ENCODE results near the gene BRINP1. TPM values are rescaled to one million over a fixed set of nuclear protein-coding genes. Genes with fewer than 3 reads are reported as not detected.

Gene BRINP1
- total and polyA plus RNA-seq, 2 donors (not counting 3 experiments of a cell fraction or from before 2014, with no cell fraction given) = 0.04 TPM; not detected in 1

- ChIA-PET POLR2A (no interaction called here), CTCF (no interaction called here)
- Histone ChIP-seq H3K9me1 (replicated peaks; ENCODE audit: control insufficient read depth, extremely low read depth, insufficient read depth, low read length) (no peaks in the 10 kb centered on the region), H3K9ac (replicated peaks; ENCODE audit: extremely low read depth, insufficient read depth, low read length) (no peak overlapping the region), H3K9me3 (replicated peaks; ENCODE audit: control insufficient read depth, insufficient read depth, low read length) (no peaks in the 10 kb centered on the region), H3K79me2 (ENCODE audit: control insufficient read depth, insufficient read depth, low read length) (no peaks in the 10 kb centered on the region), H4K20me1 (replicated peaks; ENCODE audit: control insufficient read depth, extremely low read depth, insufficient read depth, low read length) (no peaks in the 10 kb centered on the region), H3K4me2 (ENCODE audit: insufficient read depth, low read length) (no peak overlapping the region), H3K36me3 (ENCODE audit: control insufficient read depth in 2 of 2, extremely low read depth in 1 of 2, insufficient read depth in 2 of 2, low read length in 2 of 2) (no peaks in the 10 kb centered on the region), H3K4me1 (ENCODE audit: control insufficient read depth, extremely low read depth, insufficient read depth, low read length) (no peaks in the 10 kb centered on the region), H3K27ac (ENCODE audit: insufficient read depth, low read depth, low read length) (no peak overlapping the region), H3K27me3 (ENCODE audit: control insufficient read depth in 2 of 2, insufficient read depth in 2 of 2, low read length in 2 of 2) (peaks cover 0 to 16% of the 10 kb centered on the region in 2 experiments), H3K4me3 (replicated peaks in 1 of 3; ENCODE audit: insufficient read depth in 1 of 3, low read depth in 1 of 3, low read length in 3 of 3) (no peak overlapping the region), H2AFZ (ENCODE audit: low read depth, low read length) (no peak overlapping the region)
- intact Hi-C loops (cut with micrococcal nuclease) = loop anchor here (10.0 kb wide), 1 partner anchor 594 kb away; no protein-coding TSS in a partner anchor
- dilution Hi-C loops (cut with MboI; ENCODE audit: extremely low pct_ligation_motif_present, low sequenced_read_pairs) = no loop called here
- DNase-seq (ENCODE audit: low read depth, low spot score) (no peak), FAIRE-seq (no peak)
- BruUV-seq (replicated peaks) = no TSS peak
- TF ChIP-seq, protein P1, sequence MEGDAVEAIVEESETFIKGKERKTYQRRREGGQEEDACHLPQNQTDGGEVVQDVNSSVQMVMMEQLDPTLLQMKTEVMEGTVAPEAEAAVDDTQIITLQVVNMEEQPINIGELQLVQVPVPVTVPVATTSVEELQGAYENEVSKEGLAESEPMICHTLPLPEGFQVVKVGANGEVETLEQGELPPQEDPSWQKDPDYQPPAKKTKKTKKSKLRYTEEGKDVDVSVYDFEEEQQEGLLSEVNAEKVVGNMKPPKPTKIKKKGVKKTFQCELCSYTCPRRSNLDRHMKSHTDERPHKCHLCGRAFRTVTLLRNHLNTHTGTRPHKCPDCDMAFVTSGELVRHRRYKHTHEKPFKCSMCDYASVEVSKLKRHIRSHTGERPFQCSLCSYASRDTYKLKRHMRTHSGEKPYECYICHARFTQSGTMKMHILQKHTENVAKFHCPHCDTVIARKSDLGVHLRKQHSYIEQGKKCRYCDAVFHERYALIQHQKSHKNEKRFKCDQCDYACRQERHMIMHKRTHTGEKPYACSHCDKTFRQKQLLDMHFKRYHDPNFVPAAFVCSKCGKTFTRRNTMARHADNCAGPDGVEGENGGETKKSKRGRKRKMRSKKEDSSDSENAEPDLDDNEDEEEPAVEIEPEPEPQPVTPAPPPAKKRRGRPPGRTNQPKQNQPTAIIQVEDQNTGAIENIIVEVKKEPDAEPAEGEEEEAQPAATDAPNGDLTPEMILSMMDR (IDR thresholded peaks at IDR 0.05; ENCODE audit: extremely low read depth in 1 of 2, insufficient read depth in 1 of 2, low read depth in 1 of 2, low read length in 2 of 2) = no peak
- no peak for TF ChIP-seq JUN (IDR thresholded peaks at IDR 0.05; ENCODE audit: borderline replicate concordance, insufficient read depth, insufficient read length, low read depth)
- no peak for TF ChIP-seq MAX (IDR thresholded peaks at IDR 0.05; ENCODE audit: insufficient read depth, insufficient read length)
- no peak for TF ChIP-seq MYC (IDR thresholded peaks at IDR 0.05; ENCODE audit: low read depth, low read length)
- TF ChIP-seq EZH2 (IDR thresholded peaks at IDR 0.05; ENCODE audit: borderline replicate concordance, low read depth, low read length, severe bottlenecking) = no peak
- TF ChIP-seq FOS (IDR thresholded peaks at IDR 0.05; ENCODE audit: borderline replicate concordance, insufficient read depth, low read length) = no peak
- TF ChIP-seq POLR2AphosphoS5 (IDR thresholded peaks at IDR 0.05; ENCODE audit: insufficient read depth, low read depth, low read length) = no peak
- no peak for TF ChIP-seq GATA2 (IDR thresholded peaks at IDR 0.05; ENCODE audit: insufficient read depth, insufficient read length, low read depth, low read length)
- TF ChIP-seq POLR2A (IDR thresholded peaks at IDR 0.05; ENCODE audit: low read depth, low read length) = no peak
Observed at GRCh38 chr9:119370816-119371215, 1.6 kb upstream of the BRINP1 start.

Data from endothelial cell of umbilical vein (primary cell).